ENCODE results near the gene EBLN1.
A peak's percentile ranks its signal among the peaks of the same experiment; 100 is the strongest.

The EBLN1 gene

GRCh38 chr10:22217842-22218241 is at the start of gene EBLN1:
TSS of gene EBLN1 (minus strand) at chr10:22218015. CDS start at chr10:22209983, 8,032 bp downstream.
- DNase-seq, result no peak

GRCh38 chr10:22265839-22266537 is 48.2 kb upstream of the EBLN1 start:
- DNase-seq, result no peak

GRCh38 chr10:22263106-22263505 is 45.3 kb upstream of the EBLN1 start:
- DNase-seq, result no peak

- peak; percentile 37 for DNase-seq
Observed at GRCh38 chr10:22259280-22259679, 41.5 kb upstream of the EBLN1 start.

GRCh38 chr10:22258471-22258870 is 40.7 kb upstream of the EBLN1 start:
- no peak for DNase-seq

- peak; percentile 38 for DNase-seq
Observed at GRCh38 chr10:22253580-22253882, 35.7 kb upstream of the EBLN1 start.

- no peak for DNase-seq
Observed at GRCh38 chr10:22252801-22253579, 35.2 kb upstream of the EBLN1 start.

GRCh38 chr10:22252224-22252800 is 34.5 kb upstream of the EBLN1 start:
- no peak for DNase-seq

- DNase-seq, result peak; percentile 85
Observed at GRCh38 chr10:22251751-22252223, 34.0 kb upstream of the EBLN1 start.

GRCh38 chr10:22250897-22251660 is 33.3 kb upstream of the EBLN1 start:
- DNase-seq, result peak; percentile 26

GRCh38 chr10:22247636-22248035 is 29.8 kb upstream of the EBLN1 start:
- DNase-seq, result no peak

- DNase-seq, result no peak
Observed at GRCh38 chr10:22246680-22247391, 29.0 kb upstream of the EBLN1 start.

- no peak for DNase-seq
Observed at GRCh38 chr10:22245567-22245966, 27.8 kb upstream of the EBLN1 start.

- DNase-seq, result no peak
Observed at GRCh38 chr10:22244855-22245254, 27.0 kb upstream of the EBLN1 start.

- DNase-seq, result no peak
Observed at GRCh38 chr10:22244001-22244400, 26.2 kb upstream of the EBLN1 start.

GRCh38 chr10:22243321-22243720 is 25.5 kb upstream of the EBLN1 start:
- DNase-seq, result no peak

- no peak for DNase-seq
Observed at GRCh38 chr10:22231260-22231659, 13.4 kb upstream of the EBLN1 start.

GRCh38 chr10:22230158-22230833 is 12.5 kb upstream of the EBLN1 start:
- peak; percentile 76 for DNase-seq

- DNase-seq, result no peak
Observed at GRCh38 chr10:22229802-22230157, 12.0 kb upstream of the EBLN1 start.

GRCh38 chr10:22228943-22229801 is 11.4 kb upstream of the EBLN1 start:
- peak; percentile 92 for DNase-seq
